CD1c-positive myeloid dendritic cell (primary cell): Measurements from ENCODE around the gene MMP24OS.
"Not testable (repeated sequence)": the region's sequence is repeated elsewhere in the genome, so short reads cannot be mapped to it uniquely, and the experiment has no call there.

ENCODE experiments used
- DNase-seq: peaks from one replicate; pipeline ENCODE4 v3.0.0-alpha.2; 2016; ENCODE audit errors: extremely low spot score

Gene MMP24OS

DNA sequence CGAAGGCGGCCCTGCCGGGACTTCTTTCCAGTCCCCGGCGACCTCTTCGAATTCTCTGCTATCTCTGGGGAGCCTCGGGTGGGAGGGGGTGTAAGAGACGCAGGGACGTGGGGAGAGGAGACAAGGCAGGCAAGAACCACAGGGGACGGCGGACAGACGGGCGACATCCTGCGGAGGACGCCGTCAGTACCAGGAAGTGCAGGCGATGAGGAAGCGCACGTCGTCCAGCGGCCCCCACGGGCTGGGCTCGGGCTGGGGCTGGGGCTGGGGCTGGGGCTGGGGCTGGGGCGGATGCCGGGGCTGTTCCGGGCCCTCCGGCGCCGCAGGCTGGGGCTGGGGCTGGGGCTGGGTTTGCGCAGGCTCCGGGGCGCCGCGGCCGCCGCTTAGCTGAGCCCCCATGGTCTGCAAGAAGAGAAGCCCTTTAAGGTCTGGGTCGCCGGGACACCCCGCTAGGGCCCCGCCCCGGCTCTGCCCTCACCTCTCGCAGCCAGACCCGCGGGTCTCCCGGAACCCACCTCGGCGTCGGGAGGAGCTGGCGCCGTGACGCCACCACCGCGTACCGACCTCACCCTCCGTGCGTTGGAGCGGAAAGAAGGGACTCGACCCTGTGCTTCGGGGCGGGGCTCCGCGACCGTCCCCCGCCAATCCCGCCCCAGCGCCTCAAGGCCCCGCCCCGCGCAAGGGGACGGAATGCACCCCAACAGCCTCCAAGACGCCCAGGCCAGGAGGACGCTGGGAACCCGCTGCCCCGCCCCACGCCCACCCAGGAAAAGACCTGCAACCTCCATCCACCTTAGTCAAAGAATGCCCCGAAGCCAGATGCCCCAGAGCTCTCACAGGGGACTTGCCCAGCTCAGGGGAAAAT is at the start of gene MMP24OS:
TSS of gene MMP24OS (minus strand) at position 592 of the 865 bp plus-strand sequence. CDS start at position 399, 193 bp downstream.
- DNase-seq: peak; percentile 94

DNA sequence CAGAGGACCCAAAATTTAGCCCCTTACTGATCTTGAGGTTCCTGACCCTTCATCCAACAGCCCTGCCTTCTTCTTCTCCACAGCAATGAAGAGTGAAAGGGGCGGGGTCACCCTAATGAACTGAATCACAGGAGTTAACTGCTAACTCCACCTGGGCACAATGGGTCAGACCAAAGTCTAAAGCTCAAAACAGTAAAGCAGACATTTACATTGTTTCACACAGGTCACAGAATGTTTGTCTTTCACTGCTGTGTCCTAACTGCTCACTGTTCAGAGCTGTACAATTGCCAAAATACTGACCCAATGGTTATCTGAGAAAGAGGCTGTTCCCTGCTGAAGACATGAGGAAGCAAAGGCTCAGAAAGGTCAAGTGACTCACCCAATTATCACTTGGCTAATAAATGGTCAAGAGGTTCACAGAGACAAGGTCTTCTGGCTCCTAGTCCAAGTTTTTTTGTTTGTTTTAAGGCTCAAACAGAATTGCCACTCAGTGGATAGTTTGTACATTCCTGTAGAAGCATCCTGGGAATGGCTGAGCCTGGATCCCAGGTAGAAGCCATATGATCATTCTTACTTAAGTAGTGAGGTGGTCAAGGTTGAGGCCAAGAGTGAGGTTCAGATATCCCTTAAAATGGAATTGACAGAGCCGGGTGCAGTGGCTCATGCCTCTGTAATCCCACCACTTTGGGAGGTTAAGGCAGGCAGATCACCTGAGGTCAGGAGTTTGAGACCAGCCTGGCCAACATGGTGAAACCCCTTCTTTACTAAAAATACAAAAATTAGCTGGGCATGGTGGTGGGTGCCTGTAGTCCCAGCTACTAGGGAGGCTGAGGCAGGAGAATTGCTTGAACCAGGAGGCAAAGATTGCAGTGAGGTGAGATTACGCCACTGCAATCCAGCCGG is 49.4 kb upstream of the MMP24OS start:
- DNase-seq: peak; percentile 70

DNA sequence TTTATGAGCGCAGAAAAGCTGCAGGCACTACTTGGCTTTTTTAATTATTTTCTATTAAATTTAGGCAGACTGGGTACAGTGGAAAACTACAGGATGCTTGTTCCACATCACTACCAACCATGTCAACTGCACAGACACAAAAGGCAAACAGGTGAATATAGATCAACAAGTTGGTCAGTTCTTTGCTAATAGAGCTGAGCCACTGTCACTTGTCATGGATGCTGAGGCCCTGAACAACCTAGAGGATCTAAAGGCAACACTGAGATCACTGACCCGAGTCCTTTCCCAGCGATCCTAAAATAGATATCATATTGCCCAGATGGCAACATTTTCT is 48.8 kb upstream of the MMP24OS start:
- DNase-seq: no peak

DNA sequence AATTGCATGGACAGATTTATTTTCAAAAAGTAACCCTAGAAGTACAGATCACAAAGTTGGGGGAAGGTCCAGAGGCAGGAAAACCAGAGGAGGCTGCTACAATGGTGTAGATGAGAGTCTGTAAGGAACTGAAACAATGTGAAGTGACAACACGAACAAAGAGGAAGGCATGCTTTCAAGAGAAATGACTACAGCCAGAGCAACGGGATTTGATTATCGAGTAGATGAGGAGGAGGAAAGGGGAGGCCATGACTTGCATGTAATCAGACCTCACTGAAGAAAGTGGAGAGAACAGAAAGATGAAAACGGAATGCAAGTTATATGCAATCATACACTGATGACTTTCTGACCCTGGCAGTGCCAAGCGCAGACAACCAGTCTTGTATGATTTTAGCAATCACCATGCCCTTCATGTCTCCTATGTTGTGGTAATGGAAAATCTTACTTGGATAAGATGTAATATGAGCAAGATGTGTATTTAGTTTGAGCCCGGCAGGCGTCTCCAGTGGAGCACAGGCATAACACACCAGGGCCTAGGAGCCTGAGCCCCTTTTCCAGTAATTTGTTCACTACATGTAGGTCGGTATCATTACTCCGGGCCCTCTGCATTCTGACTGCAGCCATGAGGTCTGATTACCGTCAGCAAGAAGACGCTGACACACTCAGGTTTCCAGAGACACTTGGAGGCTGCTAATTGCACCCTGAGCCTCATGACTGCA is 48.3 kb upstream of the MMP24OS start:
- peak; percentile 83 for DNase-seq

DNA sequence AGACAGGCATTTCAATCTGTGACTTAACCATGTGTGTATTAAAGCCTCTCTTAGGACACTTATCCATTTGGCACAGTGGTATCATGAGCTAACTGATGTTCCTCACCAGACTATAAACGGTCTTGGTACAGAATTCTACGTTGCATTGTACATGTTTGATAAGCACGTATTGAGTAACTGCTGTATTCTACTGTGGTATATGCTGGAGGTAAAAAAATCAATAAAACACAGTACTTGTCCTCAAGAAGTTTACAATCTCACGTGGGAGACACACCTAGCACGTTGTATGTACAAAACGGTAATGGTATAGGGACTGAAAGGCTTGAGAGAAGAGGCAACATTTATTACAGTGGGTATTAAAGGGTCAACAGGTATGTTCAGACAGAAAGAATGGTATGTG is 47.5 kb upstream of the MMP24OS start:
- no peak for DNase-seq

DNA sequence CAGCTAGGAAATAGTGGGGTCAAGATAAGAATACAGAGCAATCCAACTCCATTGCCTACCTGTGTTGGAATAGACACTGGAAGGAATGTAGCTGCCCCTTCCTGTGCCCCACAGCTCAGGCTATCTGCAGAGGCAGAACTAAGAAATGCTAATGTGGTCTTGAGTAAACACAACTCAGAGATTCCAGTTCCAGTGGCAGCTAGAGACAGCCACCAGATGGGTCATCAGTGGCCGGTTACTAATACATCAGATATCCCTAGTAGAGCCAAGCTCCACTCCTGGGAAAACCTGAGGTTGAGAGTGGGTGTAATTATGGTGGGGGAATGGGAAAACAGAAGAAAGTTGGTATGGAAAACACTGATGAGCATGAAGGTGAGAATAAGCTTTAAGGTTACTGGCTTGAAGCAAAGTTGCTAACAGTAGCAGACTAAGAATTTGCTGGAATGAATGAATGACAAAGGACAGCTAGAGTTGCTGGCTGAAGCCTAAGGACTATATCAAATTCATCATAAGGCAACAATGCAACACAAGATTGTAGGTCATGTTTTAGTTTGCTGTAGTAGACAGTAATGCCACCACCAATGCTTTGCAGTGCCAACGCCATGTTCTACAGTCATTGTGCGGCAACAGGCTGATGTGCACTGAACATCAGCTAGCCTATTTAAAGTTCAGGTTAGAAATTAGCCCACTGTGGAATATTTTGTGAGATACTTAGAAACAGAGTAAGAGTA is 42.6 kb upstream of the MMP24OS start:
- DNase-seq: no peak

DNA sequence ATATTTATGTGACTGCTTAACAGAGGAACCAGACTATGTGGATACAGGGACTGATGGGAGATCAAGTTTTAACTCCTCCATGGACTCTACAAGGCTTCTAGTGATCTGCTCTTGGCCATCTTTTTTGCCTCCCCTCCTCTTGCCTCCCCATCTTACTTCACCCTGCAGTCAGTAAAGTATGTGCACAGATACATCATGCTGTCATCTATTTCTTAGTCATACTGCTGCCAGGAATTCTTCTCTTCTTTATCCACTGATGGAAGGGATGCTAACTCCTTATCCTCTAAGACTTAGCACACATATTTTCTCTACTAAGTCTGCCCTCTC is 41.9 kb upstream of the MMP24OS start:
- DNase-seq: no peak

DNA sequence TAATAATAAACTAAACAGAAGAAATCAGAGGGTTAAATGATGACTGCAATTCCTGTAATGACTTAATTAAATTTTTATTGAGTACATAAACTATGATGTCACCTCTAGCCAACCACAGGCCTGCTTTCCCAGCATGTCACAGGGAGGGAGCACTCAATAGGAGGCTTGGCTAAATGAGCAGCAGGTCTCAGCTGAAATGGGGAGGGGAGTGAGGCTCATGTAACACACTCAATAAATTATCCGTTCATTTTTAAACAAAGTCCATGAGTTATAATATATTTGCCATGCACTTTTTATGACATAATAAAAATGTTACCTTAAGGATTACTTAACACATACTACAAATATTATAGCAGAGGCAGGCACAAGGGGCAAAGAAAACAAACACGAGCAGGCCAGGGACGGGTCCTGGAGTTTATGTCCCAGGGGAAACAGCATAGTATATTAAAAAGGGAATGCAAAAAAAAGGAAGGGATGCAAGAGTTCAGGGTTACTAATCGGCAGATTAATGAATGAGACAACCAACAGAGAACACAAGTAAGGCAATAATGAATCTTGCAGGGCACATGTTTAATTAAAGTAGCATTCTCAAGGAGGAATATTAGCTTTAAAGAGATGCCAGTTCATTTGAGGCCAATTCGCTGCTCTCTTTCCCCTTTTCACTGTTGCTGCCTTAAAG is 41.4 kb upstream of the MMP24OS start:
- no peak for DNase-seq

DNA sequence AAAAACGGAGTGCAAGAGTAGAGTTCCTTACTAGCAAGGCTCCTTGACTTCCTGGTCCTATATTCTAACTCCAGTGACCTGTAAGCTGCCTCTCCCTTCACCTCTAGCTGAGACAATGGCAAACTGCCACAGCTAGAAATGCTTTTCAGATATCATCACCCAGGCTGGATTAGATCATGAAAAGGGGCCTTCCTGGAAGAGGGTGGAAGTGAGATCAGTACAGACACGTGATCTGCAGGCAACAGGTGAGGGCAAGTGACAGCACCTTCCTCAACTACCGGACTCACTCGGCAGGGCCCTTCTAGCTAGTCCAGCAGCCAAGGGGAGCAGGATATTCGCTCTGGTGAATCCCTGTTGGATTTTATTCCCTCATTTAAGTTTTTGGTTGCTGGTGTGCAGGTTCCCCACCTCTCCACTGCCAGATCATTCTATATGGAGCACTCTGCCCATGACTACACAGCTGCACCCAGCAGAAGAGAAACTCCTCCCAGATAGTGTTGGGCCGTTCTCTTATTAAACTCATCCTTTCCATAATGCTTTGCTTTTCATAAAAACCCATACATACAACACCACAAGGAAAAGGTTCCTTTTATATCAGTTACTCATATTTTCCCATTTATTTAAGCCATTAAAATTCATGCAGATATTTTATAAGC is 40.7 kb upstream of the MMP24OS start:
- DNase-seq: no peak

DNA sequence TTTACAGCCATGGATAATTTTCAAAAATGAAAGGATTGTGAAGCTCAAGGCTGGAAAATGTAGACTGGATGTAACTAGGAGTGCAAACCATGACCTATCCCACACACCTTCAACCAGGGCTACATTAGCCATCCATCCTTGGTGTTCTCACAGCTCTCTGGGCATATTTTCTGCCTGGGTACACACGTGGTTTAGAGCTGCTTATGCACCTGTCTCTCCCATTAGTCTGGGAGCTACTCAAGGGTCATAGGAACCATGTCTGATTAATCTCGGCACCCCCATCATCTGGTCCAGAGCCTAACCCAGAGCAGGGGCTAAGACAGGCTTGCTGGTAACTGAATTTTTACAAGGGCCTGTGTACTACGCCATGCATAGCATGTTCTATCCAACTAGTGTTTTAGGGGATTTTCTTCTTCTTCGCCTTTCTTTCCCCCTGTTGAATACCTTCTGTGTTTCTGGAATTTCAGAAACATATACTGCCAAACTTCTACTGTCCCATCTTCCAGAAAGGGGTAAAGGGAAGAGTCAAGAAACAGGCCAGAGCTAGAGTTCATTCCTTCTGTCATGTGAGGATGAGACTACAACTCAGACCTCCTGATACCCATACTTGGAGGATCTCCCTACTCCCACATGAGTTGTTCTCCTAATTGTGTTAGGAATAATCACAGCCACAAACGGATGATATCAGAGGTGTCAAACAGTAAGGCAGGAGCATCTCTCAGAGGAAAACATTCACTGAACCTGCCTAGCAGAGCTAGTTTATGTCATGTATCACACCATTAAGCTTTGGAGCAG is 39.7 kb upstream of the MMP24OS start:
- DNase-seq: no peak

DNA sequence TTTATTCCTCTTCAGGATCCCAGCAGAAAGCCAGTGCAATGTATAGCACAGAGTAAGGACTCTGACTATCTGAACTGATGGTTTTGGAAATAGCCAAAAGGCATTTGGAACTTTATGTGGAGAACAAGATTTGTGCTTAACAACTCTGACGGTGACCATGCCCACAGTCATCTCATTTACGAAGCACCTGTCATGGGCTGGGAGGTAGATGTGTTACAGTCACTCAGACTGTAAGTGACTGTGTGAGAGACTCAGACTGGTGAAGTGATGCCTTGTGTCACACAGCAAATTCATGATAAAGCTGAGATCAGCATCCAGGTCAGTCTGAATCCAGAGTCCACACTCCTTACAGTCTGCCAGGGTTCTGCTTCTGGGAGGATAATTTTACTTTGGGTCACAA is 38.2 kb upstream of the MMP24OS start:
- no peak for DNase-seq

DNA sequence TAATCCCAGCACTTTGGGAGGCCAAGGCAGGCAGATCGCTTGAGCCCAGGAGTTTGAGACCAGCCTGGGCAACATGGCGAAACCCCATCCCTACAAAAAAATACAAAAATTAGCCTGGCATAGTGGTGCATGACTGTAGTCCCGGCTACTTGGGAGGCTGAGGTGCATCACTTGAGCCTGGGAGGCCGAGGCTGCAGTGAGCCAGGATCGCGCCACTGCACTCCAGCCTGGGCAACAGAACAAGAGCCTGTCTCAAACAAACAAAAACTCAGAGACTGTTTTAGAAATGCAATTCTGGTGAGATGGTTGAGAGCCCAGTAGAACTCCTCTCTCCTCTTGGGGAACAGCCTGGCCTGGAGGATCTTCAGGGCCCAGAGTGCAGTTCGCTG is 37.7 kb upstream of the MMP24OS start:
- DNase-seq: not testable (repeated sequence)

DNA sequence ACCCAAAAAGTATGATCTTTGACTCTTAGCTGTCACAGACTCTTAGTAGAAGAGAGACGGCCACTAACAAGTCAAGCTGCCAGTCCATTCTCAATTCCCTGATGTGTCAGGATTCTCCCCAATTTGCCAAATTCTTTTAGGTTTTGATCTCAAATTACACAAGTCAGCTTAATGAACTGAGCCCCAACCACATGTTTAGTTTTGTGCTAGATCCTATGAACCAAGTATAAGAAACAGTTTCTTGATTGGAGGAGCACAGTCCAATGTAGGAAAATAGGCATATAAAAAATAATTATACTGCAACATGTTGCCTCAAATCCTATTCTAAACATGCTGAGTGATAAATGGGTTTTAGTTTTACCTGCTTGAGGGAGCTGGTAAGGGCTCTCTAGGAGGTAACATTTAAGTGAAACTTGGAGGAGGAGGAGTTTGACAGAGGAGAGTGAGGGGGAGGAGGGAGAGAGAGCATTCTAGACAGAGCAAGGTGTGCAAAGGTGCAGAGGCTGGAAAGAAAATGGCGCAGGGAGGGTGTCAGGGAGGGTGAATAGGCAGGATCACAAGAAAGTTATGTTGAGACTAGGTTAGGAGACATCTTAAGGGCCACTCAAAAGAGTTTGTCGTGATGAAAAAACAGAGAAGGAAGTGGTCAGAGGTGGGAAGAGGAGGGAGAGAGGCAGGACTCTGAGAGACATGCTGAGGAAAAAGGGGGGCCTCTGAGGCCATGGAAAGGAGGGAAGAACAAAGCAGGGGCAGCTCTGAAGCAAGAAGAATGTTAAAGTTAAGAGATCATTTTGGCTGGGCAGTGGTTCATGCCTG is 37.1 kb upstream of the MMP24OS start:
- DNase-seq: no peak

DNA sequence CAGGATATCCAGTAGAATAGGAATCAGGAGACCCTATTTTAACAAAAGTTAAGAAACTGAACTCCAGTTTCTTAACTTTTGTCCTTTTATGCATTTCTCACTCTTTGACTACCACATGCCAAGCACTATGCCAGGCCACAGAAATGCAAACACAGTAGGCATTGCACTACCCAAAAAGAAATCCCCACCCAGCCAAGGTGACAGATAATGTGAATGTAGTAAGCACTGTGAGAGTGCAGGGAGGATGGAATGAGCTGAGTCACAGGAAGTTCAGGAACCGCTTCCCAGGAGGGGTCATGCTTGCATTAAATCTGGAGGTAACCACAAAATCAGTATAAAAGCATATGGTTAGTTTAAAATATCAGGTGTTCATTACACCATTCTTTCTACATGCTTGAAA is 34.4 kb upstream of the MMP24OS start:
- DNase-seq: no peak

DNA sequence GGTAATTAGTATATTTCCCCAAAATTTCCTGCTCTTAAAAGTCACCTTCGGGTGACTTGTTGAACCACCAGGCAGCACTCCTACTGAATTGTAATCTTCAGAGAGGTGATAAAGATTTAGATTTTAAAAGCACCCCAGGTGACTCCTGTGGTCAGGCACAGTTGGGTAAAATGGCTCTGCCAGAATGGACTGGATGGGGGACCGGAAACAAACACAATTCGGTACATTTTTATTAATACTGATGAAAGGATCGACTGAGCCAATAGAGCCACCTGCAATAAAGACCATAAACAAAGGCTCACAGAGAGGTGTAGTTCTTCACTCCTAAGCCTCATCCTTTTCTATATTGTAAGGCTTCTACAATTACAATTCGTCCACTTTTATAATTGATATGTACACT is 33.9 kb upstream of the MMP24OS start:
- DNase-seq: no peak

DNA sequence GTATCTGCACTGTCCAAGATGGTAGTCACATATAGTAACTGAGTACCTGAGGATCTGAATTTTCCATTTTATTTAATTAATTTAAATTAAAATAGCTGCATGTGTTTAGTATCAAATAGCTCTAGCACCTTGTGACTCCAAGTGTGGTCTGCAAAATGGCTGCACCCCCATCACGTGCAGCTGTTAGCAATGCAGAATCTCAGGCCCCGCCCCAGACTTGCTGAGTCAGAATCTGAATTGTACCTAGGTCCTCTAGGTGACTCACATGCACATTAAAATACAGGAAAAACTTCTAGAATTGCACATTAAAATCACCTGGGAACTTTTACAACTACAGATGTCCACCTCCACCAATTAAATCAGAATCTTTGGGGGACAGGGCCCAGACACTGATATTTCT is 33.5 kb upstream of the MMP24OS start:
- DNase-seq: no peak

DNA sequence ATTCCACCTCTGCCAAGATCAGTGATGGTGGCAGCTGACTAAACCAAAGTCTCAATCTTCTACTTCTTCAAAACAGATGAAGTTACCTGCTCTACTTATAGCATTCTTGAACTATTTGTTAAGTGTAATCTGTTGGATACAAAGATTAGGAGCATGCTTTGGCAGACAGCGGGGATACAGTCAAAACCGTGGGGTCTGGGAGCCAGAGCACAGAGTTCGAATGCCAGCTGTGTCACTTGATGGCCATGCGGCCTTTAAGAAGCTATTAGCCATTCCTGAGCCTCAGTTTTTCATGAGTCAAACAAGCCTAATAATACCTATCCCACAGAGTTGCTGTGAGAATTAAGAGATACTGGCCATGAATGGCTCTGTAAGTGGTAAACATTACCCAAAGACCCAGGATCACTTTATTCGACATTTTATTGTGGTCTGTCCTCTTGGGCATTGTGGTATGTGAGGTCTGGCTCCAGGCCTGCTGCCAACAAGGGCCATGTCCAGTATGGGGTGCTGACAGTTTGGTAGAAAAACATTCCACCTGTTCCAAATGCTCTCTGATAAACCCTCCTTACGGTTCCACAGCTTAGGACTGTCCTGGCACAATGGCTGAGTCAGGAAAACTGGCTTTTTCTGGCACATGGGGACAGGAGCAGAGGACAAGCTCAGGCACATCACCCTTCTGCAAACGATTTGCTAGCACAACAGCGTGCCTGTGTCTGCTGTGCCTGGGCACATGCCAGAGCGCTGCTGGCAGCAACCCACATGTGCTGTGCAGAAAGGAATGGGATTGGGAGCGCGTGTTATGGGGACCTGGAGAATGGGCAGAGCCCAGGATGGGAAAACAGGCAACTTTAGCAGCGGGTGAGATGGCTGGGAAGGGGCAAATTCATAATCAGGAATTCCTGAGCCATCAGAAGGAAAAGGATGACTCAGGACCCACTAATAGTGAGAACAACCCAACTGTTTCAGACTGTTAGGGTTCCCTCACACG is 30.0 kb upstream of the MMP24OS start:
- no peak for DNase-seq
